ENCODE measurements around the gene FLT3. TPM values are rescaled to one million over a fixed set of nuclear protein-coding genes. Genes with fewer than 3 reads are reported as not detected.

The FLT3 gene
- total and polyA plus RNA-seq, 2 of the 13 experiments (the other 11 are each of a cell fraction or from before 2014, with no cell fraction given), result not detected

- FAIRE-seq (no peak), DNase-seq (ENCODE audit: low spot score) (no peak), ATAC-seq (no peak)
- no TSS peak for BruUV-seq (replicated peaks)
- Histone ChIP-seq H3K27me3 (ENCODE audit: control insufficient read depth in 1 of 2, insufficient read depth in 2 of 2, low read length in 2 of 2) (peaks cover 10 to 67% of the 10 kb centered on the region in 2 experiments), H3K9ac (ENCODE audit: insufficient read depth, low read depth, low read length) (no peak overlapping the region), H4K20me1 (ENCODE audit: insufficient read depth, low read length) (no peaks in the 10 kb centered on the region), H2AFZ (ENCODE audit: low read length) (no peak overlapping the region), H3K27ac (ENCODE audit: extremely low read length, insufficient read depth, low read length) (no peak overlapping the region), H3K4me2 (ENCODE audit: low read depth, low read length) (no peak overlapping the region), H3K9me3 (ENCODE audit: low read length) (no peaks in the 10 kb centered on the region), H3K36me3 (replicated peaks in 1 of 2; ENCODE audit: control insufficient read depth in 1 of 2, insufficient read depth in 2 of 2, low read length in 2 of 2) (no peaks in the 10 kb centered on the region), H3K79me2 (ENCODE audit: insufficient read depth, low read length) (no peaks in the 10 kb centered on the region), H3K4me1 (ENCODE audit: insufficient read depth, low read length) (peaks cover 13% of the 10 kb centered on the region), H3K4me3 (replicated peaks in 1 of 3; ENCODE audit: insufficient read depth in 1 of 3, low read depth in 2 of 3, low read length in 3 of 3) (no peak overlapping the region)
- ChIA-PET POLR2A (interaction anchor here (1.3 kb wide), 1 partner anchor 16 kb away, joined by 3 read pairs; no protein-coding TSS in a partner anchor), CTCF (ENCODE audit: low intra/inter-chr PET ratio, low total read pairs) (no interaction called here)
- 50% methylated on average over 10 of the region's 12 CpGs for WGBS (ENCODE audit: low lambda C conversion rate)
- intact Hi-C loops (cut with micrococcal nuclease; ENCODE audit: unreplicated experiment), result no loop called here
- in situ Hi-C loops (cut with HindIII; ENCODE audit: extremely low pct_ligation_motif_present, low pct_unique_long_range_greater_than_20kb), result loop anchor here (10.0 to 25.0 kb wide), 2 partner anchors 489 to 612 kb away; no protein-coding TSS in a partner anchor
- TF ChIP-seq TAF1 (CRISPR knock-in tag; IDR thresholded peaks at IDR 0.05) (no peak), SMAD1 (CRISPR knock-in tag; IDR thresholded peaks at IDR 0.05; ENCODE audit: borderline replicate concordance, low read depth) (no peak), FOXJ3 (CRISPR knock-in tag; IDR thresholded peaks at IDR 0.05; ENCODE audit: borderline replicate concordance) (no peak), ZSCAN5A (CRISPR knock-in tag; IDR thresholded peaks at IDR 0.05; ENCODE audit: borderline replicate concordance) (no peak), ZNF543 (CRISPR knock-in tag; IDR thresholded peaks at IDR 0.05) (no peak), HMG20B (CRISPR knock-in tag; conservative IDR thresholded peaks at IDR 0.05) (no peak), PCBP1 (IDR thresholded peaks at IDR 0.05; ENCODE audit: borderline replicate concordance, low read depth, low read length) (no peak)
- TF ChIP-seq, protein P1, sequence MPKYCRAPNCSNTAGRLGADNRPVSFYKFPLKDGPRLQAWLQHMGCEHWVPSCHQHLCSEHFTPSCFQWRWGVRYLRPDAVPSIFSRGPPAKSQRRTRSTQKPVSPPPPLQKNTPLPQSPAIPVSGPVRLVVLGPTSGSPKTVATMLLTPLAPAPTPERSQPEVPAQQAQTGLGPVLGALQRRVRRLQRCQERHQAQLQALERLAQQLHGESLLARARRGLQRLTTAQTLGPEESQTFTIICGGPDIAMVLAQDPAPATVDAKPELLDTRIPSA (CRISPR knock-in tag; IDR thresholded peaks at IDR 0.05; ENCODE audit: borderline replicate concordance), result no peak
- TF ChIP-seq, protein P2, sequence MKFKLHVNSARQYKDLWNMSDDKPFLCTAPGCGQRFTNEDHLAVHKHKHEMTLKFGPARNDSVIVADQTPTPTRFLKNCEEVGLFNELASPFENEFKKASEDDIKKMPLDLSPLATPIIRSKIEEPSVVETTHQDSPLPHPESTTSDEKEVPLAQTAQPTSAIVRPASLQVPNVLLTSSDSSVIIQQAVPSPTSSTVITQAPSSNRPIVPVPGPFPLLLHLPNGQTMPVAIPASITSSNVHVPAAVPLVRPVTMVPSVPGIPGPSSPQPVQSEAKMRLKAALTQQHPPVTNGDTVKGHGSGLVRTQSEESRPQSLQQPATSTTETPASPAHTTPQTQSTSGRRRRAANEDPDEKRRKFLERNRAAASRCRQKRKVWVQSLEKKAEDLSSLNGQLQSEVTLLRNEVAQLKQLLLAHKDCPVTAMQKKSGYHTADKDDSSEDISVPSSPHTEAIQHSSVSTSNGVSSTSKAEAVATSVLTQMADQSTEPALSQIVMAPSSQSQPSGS (CRISPR knock-in tag; IDR thresholded peaks at IDR 0.05), result no peak
Measured at GRCh38 chr13:27976362-27977091, 123.8 kb downstream of the FLT3 start.
